Measurements from ENCODE around the gene PDK1. TPM values are rescaled to one million over a fixed set of nuclear protein-coding genes. Genes with fewer than 3 reads are reported as not detected.

The PDK1 gene
- total RNA-seq, 1 donor from 2014 or later, result 51.2 TPM

- Histone ChIP-seq H3K9me3 (replicated peaks) (no peaks in the 10 kb centered on the region), H3K4me1 (no peaks in the 10 kb centered on the region), H3K27ac (replicated peaks) (no peak overlapping the region), H3K4me3 (no peak overlapping the region), H3K36me3 (no peaks in the 10 kb centered on the region), H3K27me3 (ENCODE audit: low read depth) (no peaks in the 10 kb centered on the region)
- no peak for DNase-seq
- intact Hi-C loops (cut with micrococcal nuclease), result no loop called here
- TF ChIP-seq CTCF (IDR thresholded peaks at IDR 0.05; ENCODE audit: borderline replicate concordance), result no peak
Measured at GRCh38 chr2:172623249-172623965, 67.5 kb downstream of the PDK1 start.

GRCh38 chr2:172624996-172625395 lies 69.1 kb downstream of the PDK1 start:
- Histone ChIP-seq H3K27me3 (ENCODE audit: low read depth) (no peaks in the 10 kb centered on the region), H3K4me3 (no peak overlapping the region), H3K9me3 (replicated peaks) (no peaks in the 10 kb centered on the region), H3K4me1 (no peaks in the 10 kb centered on the region), H3K36me3 (no peaks in the 10 kb centered on the region), H3K27ac (replicated peaks) (no peak overlapping the region)
- intact Hi-C loops (cut with micrococcal nuclease), result no loop called here
- no peak for DNase-seq
- TF ChIP-seq CTCF (IDR thresholded peaks at IDR 0.05; ENCODE audit: borderline replicate concordance), result no peak

GRCh38 chr2:172627181-172627580 lies 71.3 kb downstream of the PDK1 start:
- Histone ChIP-seq H3K4me1 (no peaks in the 10 kb centered on the region), H3K27me3 (ENCODE audit: low read depth) (no peaks in the 10 kb centered on the region), H3K36me3 (no peaks in the 10 kb centered on the region), H3K9me3 (replicated peaks) (no peaks in the 10 kb centered on the region), H3K4me3 (no peak overlapping the region), H3K27ac (replicated peaks) (no peak overlapping the region)
- intact Hi-C loops (cut with micrococcal nuclease), result no loop called here
- no peak for DNase-seq
- TF ChIP-seq CTCF (IDR thresholded peaks at IDR 0.05; ENCODE audit: borderline replicate concordance), result no peak

GRCh38 chr2:172628085-172628484 lies 72.2 kb downstream of the PDK1 start:
- Histone ChIP-seq H3K36me3 (no peaks in the 10 kb centered on the region), H3K9me3 (replicated peaks) (no peaks in the 10 kb centered on the region), H3K27me3 (ENCODE audit: low read depth) (no peaks in the 10 kb centered on the region), H3K4me3 (no peak overlapping the region), H3K27ac (replicated peaks) (no peak overlapping the region), H3K4me1 (no peaks in the 10 kb centered on the region)
- intact Hi-C loops (cut with micrococcal nuclease), result no loop called here
- no peak for DNase-seq
- TF ChIP-seq CTCF (IDR thresholded peaks at IDR 0.05; ENCODE audit: borderline replicate concordance), result no peak

- intact Hi-C loops (cut with micrococcal nuclease), result no loop called here
- TF ChIP-seq CTCF (IDR thresholded peaks at IDR 0.05; ENCODE audit: borderline replicate concordance), result no peak
- Histone ChIP-seq H3K27me3 (ENCODE audit: low read depth) (no peaks in the 10 kb centered on the region), H3K4me1 (no peaks in the 10 kb centered on the region), H3K4me3 (no peak overlapping the region), H3K27ac (replicated peaks) (no peak overlapping the region), H3K36me3 (no peaks in the 10 kb centered on the region), H3K9me3 (replicated peaks) (no peaks in the 10 kb centered on the region)
- no peak for DNase-seq
Measured at GRCh38 chr2:172629586-172629985, 73.7 kb downstream of the PDK1 start.
